22Rv1 (cell line): ENCODE results near the gene SPINT1.

Experiments used
- CTCF ChIP-seq: fragments of 450-650 bp; IDR thresholded peaks from 2 replicates; pipeline ENCODE4 v1.5.1; 2017; ENCODE audit warnings: mild to moderate bottlenecking
- ZFX ChIP-seq: fragments of 450-650 bp; IDR thresholded peaks from 2 replicates; pipeline ENCODE4 v1.6.1; 2017; ENCODE audit warnings: antibody characterized with exemption, borderline replicate concordance

- TF ChIP-seq CTCF (no peak), ZFX (no peak)
Observed at GRCh38 chr15:40878785-40879184, 34.9 kb downstream of the SPINT1 start.
